ENCODE data around the gene FRMD6.

DNA sequence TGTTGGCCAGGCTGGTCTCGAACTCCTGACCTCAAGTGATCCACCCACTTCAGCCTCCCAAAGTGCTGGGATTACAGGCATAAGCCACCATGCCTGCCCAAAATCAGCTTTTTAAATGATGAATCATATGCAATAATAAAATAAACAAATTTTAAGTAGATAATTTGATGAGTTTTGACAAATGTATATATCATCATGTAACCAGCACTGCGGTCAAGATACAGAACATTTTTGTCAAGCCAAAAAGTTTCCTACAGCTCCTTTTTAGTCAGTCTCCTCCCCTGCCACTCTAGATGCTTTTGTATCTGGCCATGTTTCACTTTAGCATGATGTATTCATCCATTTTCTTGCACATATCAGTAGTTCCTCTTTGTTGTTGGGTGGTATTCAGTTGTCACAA, 17.2 kb downstream of the FRMD6 start:
- TF ChIP-seq, protein P1, sequence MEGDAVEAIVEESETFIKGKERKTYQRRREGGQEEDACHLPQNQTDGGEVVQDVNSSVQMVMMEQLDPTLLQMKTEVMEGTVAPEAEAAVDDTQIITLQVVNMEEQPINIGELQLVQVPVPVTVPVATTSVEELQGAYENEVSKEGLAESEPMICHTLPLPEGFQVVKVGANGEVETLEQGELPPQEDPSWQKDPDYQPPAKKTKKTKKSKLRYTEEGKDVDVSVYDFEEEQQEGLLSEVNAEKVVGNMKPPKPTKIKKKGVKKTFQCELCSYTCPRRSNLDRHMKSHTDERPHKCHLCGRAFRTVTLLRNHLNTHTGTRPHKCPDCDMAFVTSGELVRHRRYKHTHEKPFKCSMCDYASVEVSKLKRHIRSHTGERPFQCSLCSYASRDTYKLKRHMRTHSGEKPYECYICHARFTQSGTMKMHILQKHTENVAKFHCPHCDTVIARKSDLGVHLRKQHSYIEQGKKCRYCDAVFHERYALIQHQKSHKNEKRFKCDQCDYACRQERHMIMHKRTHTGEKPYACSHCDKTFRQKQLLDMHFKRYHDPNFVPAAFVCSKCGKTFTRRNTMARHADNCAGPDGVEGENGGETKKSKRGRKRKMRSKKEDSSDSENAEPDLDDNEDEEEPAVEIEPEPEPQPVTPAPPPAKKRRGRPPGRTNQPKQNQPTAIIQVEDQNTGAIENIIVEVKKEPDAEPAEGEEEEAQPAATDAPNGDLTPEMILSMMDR (IDR thresholded peaks at IDR 0.05; ENCODE audit: borderline replicate concordance, extremely low read depth, low read length, poor library complexity, severe bottlenecking) = no peak
- no peak for TF ChIP-seq EZH2 (IDR thresholded peaks at IDR 0.05; ENCODE audit: borderline replicate concordance, low read depth, low read length, severe bottlenecking)

All from DND-41 (cell line).